Cardiac fibroblast (primary cell): ENCODE data around the gene RMND5B.

Experiments used
- DNase-seq, 2 donors: peaks; one replicate each; pipeline versions ENCODE4 v3.0.0 to v3.0.0-alpha.2; 2010; ENCODE audit warnings: low read depth in 2 of 2
- H3K4me3 ChIP-seq, 2 donors: replicated peaks in 1 of 2; 1 replicate in 1 of 2; 2 replicates in 1 of 2; pipeline ENCODE4 v1.5.1; 2011; ENCODE audit warnings: low read depth in 2 of 2, low read length in 2 of 2, mild to moderate bottlenecking in 2 of 2, moderate library complexity in 1 of 2
- TF ChIP-seq, protein P1 (sequence below): IDR thresholded peaks from one replicate; pipeline ENCODE4 v1.5.1; 2011; ENCODE audit warnings: low read depth, mild to moderate bottlenecking, low read length, inconsistent platforms

The RMND5B gene

DNA sequence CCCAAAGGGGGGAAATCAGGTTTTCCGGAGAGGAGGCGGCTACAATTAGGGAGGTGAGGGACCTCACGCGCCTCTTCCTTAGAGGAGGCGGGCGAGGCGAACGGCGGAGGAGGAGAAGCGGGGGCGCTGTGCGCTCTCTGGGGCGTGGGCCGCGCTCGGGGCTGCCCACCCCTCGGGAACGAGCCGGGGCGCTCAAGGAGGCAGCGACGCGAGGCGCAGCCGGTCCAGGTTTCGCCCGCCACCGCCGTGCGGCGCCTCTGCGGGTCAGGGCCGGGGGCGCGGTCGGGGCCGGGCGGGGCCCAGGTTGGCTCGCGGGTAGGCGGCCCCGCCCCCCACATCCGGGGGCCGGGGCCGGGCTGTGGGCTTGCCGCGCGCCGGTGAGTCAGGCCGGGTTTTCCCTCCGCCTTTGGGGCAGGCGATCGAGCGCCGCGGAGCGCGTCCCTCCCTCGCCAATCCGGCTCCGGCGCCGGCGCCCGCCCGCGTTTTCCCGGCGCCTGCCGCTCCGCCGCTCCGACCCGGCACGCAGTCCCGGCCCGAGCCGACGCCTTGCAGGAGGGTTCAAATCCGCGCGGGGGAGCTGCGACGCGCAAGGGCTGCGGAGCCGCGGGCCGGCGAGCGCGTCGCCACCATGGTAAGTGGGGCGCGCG, 17.6 kb upstream of the RMND5B start, which contains the start of gene N4BP3:
TSS of gene N4BP3 (plus strand) at position 392 of the 647 bp plus-strand sequence. CDS start 6,052 bp downstream, outside the sequence.
- peak within 1 kb of the TSS; percentile 37 to 40 for H3K4me3 ChIP-seq
- TF ChIP-seq, protein P1, sequence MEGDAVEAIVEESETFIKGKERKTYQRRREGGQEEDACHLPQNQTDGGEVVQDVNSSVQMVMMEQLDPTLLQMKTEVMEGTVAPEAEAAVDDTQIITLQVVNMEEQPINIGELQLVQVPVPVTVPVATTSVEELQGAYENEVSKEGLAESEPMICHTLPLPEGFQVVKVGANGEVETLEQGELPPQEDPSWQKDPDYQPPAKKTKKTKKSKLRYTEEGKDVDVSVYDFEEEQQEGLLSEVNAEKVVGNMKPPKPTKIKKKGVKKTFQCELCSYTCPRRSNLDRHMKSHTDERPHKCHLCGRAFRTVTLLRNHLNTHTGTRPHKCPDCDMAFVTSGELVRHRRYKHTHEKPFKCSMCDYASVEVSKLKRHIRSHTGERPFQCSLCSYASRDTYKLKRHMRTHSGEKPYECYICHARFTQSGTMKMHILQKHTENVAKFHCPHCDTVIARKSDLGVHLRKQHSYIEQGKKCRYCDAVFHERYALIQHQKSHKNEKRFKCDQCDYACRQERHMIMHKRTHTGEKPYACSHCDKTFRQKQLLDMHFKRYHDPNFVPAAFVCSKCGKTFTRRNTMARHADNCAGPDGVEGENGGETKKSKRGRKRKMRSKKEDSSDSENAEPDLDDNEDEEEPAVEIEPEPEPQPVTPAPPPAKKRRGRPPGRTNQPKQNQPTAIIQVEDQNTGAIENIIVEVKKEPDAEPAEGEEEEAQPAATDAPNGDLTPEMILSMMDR = no peak
- DNase-seq = peak; percentile 40 to 42

DNA sequence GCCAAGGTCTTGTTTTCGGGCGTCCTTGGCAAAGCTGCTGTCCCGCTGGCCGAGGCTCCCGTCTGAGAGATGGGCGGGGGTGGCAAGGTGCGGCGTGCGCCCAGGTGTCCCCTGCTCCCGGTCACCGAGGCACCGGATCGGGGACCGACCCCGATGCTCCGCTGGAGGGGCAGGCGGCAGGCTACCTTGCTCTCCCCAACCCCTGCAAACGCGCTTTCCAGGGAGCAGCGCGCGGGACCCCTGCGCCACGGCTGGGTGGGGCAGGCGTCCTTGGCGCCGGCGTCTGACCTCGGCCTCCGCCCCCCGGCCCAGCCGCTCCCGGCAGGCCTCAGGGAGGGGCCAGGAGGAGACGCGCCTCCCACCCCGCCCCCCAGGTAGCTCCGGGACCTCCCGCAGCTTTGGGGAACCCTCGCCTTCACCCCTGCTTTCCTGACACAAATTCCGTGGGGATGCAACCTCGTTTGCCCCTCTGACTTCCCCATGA, 16.9 kb upstream of the RMND5B start:
- H3K4me3 ChIP-seq = peak overlapping the region; percentile 37 to 40
- TF ChIP-seq, protein P1 = no peak
- DNase-seq = no peak

DNA sequence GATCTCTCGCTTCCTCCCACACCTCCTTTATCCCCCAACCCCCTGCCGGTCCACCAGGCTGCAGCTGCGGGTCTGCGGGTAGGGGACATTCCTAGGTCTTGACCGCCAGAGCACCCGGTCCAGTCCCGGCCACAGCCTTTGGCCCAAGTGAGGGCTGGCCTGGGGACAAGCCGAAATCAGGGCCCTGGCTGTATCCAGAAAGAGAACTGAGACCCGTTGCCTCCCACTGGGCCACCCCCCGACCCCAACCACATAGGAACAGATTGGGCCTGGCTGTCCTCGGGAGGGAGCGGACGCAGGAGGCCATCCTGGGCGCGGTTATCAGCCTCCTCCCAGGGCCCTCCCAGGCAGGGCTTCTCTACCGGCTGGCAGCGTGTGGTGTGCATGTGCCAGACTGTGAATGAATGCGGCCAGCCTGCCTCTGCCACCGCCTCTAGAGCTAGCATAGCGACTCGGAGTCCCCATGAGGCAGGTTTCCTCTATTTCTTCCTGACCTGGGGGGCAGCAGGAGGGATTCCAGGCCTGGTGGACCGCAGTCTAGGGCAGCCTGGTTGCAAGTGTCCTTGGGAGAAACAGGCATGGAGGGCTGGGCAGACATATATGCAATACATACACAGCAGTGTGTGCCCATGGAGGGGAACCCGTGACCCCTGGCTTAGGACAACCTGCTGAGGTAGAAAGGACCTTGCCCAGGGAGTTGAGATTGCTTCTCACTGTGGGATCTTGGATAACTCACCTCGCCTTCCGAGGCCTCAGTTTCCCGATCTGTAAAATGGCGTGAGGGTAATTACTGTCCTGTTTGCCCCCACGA, 16.3 kb upstream of the RMND5B start:
- no peak for DNase-seq
- TF ChIP-seq, protein P1 = no peak
- H3K4me3 ChIP-seq = peak overlapping the region in 1 of 2 donors; percentile 37

DNA sequence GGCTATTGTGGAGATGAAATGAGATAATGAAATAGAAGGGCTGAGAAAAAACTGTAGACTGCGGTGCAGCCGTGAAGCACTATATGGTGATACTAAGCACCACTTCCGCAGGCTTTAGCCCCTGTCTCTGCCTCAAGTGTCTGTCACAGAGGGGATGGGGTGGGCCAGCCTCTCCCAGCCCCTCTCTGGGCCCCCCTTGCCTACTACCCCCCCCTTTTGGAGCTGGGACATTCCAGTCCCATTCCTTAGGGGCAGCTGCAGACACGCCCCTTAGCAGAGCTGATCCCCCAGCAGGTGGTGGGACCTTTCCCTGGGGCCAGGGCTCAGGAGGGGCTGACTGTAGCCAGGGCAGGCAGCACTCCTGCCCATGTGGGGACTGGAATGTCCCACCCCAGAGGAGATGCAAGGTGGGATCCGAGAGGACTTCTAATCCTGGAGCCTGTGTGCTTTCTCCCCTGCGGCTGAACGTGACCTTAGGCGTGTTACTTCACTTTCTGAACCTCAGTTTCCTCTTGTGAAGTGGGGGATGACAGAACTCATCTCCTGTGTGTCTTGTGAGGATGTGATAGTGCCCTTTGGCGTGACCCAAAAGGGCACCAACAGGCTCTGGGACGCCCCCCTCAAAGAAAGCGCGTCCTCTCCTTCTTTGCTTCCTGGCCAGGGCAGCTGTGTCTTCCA, 15.5 kb upstream of the RMND5B start:
- DNase-seq = no peak
- TF ChIP-seq, protein P1 = no peak
- H3K4me3 ChIP-seq = no peak overlapping the region

DNA sequence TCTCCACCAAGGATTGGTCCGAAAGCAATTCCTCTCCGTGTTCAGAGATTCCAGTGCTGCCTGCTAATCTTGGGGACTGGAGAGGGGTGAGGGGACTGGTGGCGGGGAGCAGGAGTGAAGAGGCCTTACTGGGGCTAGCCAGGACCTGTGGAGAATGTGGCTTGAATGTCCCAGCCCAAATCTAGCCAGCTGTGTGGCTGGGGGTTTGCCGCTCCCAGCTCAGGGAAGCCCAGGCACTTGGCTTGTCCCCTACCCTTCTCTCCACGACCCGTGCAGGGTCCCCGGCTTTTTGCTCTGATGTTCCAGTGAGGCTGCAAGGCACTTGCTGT, 15.0 kb upstream of the RMND5B start:
- H3K4me3 ChIP-seq = no peak overlapping the region
- no peak for DNase-seq
- TF ChIP-seq, protein P1 = no peak

DNA sequence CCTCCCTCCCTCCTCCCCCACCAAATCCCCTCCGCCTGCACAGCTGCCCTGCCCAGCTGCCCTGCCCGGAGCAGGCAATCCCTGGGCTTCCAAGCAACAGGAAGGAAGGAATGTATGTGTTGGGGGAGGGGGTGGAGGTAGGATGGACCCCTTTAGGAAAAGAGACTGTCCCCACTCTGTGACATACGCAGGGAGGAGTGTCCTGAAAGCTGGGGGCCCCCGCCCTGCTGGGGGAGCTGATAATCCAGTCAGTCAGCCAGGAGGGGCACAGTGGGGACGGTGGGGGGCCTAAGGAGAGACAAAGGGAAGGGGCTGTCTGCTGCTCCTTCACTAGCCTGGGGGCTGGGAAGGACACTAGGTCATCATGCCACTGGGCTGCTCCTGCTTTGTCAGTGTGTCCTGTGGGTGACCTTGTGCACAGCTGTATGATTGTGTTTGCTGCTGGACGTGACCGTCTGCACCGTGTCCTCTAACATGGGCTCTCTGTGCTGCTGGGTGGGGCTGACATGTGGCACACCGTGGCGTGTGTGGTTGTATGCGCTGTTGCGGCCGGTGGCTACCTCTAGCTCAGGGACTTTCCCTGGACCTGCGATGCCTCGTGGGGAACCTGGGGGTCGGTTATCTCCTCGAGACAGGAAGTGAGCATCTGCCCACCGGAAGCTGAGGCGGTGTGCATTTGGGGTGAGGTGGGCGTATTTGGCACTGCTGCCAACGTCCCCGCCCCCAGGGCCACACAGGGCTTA, 14.5 kb upstream of the RMND5B start:
- no peak for DNase-seq
- TF ChIP-seq, protein P1 = no peak
- no peak overlapping the region for H3K4me3 ChIP-seq
